Activated CD4-positive, alpha-beta T cell treated with anti-CD3 and anti-CD28 coated beads, Interleukin-2, amount 50 U/mL, for 4 hours (primary cell): ENCODE results near the gene RIPOR3.
"Not testable (repeated sequence)": the region's sequence is repeated elsewhere in the genome, so short reads cannot be mapped to it uniquely, and the experiment has no call there.

Experiments
- DNase-seq, 2 experiments: peaks; one replicate each; pipeline ENCODE4 v3.0.0-alpha.2; 2020

Gene RIPOR3

GRCh38 chr20:50654904-50655303 lies 36.4 kb downstream of the RIPOR3 start:
- no peak for DNase-seq

- DNase-seq = no peak
These were observed 38.5 kb downstream of the RIPOR3 start for GRCh38 chr20:50652702-50653294.

- DNase-seq = no peak
These were observed 39.7 kb downstream of the RIPOR3 start for GRCh38 chr20:50651676-50652075.

GRCh38 chr20:50649590-50649989 lies 41.8 kb downstream of the RIPOR3 start:
- DNase-seq = no peak

GRCh38 chr20:50648651-50649050 lies 42.7 kb downstream of the RIPOR3 start:
- DNase-seq = no peak

GRCh38 chr20:50646483-50646996 lies 44.8 kb downstream of the RIPOR3 start:
- DNase-seq = no peak

- DNase-seq = no peak
These were observed 45.9 kb downstream of the RIPOR3 start for GRCh38 chr20:50645253-50646068.

GRCh38 chr20:50642288-50642803 lies 49.0 kb downstream of the RIPOR3 start:
- DNase-seq = no peak

- DNase-seq = not testable (repeated sequence)
These were observed 49.6 kb downstream of the RIPOR3 start for GRCh38 chr20:50641625-50642287.

- not testable (repeated sequence) for DNase-seq
These were observed 51.2 kb downstream of the RIPOR3 start for GRCh38 chr20:50639971-50640711.

GRCh38 chr20:50638015-50638847 lies 53.1 kb downstream of the RIPOR3 start:
- not testable (repeated sequence) for DNase-seq

- DNase-seq = no peak
These were observed 54.5 kb downstream of the RIPOR3 start for GRCh38 chr20:50636601-50637540.

GRCh38 chr20:50635676-50636600 lies 55.4 kb downstream of the RIPOR3 start:
- DNase-seq = peak; percentile 32 to 41

GRCh38 chr20:50635014-50635557 lies 56.3 kb downstream of the RIPOR3 start:
- DNase-seq = no peak

- no peak for DNase-seq
These were observed 57.2 kb downstream of the RIPOR3 start for GRCh38 chr20:50634191-50634590.

- DNase-seq = no peak
These were observed 58.0 kb downstream of the RIPOR3 start for GRCh38 chr20:50633361-50633760.

- no peak for DNase-seq
These were observed 58.6 kb downstream of the RIPOR3 start for GRCh38 chr20:50632701-50633100.

GRCh38 chr20:50632236-50632635 lies 59.1 kb downstream of the RIPOR3 start:
- no peak for DNase-seq
